Nephron progenitor cell (in vitro differentiated cells): Measurements from ENCODE around the gene ABCB11.
"Not testable (repeated sequence)": the region's sequence is repeated elsewhere in the genome, so short reads cannot be mapped to it uniquely, and the experiment has no call there.

Experiments
- DNase-seq: peaks from one replicate; pipeline ENCODE4 v3.0.0; 2021
- H3K27ac Mint-ChIP-seq: 2 replicates; pipeline ENCODE4 v1.8.0; 2021; ENCODE audit warnings: mild to moderate bottlenecking, moderate library complexity, mixed read lengths
- H3K27me3 Mint-ChIP-seq: 2 replicates; pipeline ENCODE4 v1.8.0; 2021; ENCODE audit warnings: mild to moderate bottlenecking, low read depth, mixed read lengths; ENCODE audit not compliant: poor library complexity
- H3K36me3 Mint-ChIP-seq: 2 replicates; pipeline ENCODE4 v1.8.0; 2021; ENCODE audit warnings: low read depth, mixed read lengths
- H3K4me1 Mint-ChIP-seq: 2 replicates; pipeline ENCODE4 v1.8.0; 2021; ENCODE audit warnings: mixed read lengths
- H3K4me3 Mint-ChIP-seq: 2 replicates; pipeline ENCODE4 v1.8.0; 2021; ENCODE audit warnings: mild to moderate bottlenecking, moderate library complexity, mixed read lengths
- H3K9me3 Mint-ChIP-seq: 2 replicates; pipeline ENCODE4 v1.8.0; 2021; ENCODE audit warnings: mild to moderate bottlenecking, moderate library complexity, mixed read lengths
- TF ChIP-seq, protein P1 (sequence below): fragments of 200-600 bp; sonication (generic); IDR thresholded peaks from 2 replicates; pipeline ENCODE4 v1.5.0; 2021; ENCODE audit warnings: antibody characterized with exemption

The ABCB11 gene

GRCh38 chr2:169065864-169066517 is 34.9 kb upstream of the ABCB11 start:
- DNase-seq, result no peak
- Mint-ChIP-seq H3K9me3 (no peaks in the 10 kb centered on the region), H3K27me3 (peaks cover 3% of the 10 kb centered on the region), H3K4me1 (peaks cover 15% of the 10 kb centered on the region), H3K4me3 (no peak overlapping the region), H3K36me3 (no peaks in the 10 kb centered on the region), H3K27ac (no peak overlapping the region)
- TF ChIP-seq, protein P1, sequence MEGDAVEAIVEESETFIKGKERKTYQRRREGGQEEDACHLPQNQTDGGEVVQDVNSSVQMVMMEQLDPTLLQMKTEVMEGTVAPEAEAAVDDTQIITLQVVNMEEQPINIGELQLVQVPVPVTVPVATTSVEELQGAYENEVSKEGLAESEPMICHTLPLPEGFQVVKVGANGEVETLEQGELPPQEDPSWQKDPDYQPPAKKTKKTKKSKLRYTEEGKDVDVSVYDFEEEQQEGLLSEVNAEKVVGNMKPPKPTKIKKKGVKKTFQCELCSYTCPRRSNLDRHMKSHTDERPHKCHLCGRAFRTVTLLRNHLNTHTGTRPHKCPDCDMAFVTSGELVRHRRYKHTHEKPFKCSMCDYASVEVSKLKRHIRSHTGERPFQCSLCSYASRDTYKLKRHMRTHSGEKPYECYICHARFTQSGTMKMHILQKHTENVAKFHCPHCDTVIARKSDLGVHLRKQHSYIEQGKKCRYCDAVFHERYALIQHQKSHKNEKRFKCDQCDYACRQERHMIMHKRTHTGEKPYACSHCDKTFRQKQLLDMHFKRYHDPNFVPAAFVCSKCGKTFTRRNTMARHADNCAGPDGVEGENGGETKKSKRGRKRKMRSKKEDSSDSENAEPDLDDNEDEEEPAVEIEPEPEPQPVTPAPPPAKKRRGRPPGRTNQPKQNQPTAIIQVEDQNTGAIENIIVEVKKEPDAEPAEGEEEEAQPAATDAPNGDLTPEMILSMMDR, result no peak

- H3K27ac Mint-ChIP-seq, result no peak overlapping the region
- H3K27me3 Mint-ChIP-seq, result peaks cover 3% of the 10 kb centered on the region
- TF ChIP-seq, protein P1, result no peak
- H3K4me3 Mint-ChIP-seq, result no peak overlapping the region
- H3K9me3 Mint-ChIP-seq, result no peaks in the 10 kb centered on the region
- no peak for DNase-seq
- H3K4me1 Mint-ChIP-seq, result peaks cover 15% of the 10 kb centered on the region
- H3K36me3 Mint-ChIP-seq, result no peaks in the 10 kb centered on the region
These were observed 34.3 kb upstream of the ABCB11 start for GRCh38 chr2:169065422-169065821.

- H3K4me1 Mint-ChIP-seq, result peaks cover 15% of the 10 kb centered on the region
- H3K27me3 Mint-ChIP-seq, H3K4me3 Mint-ChIP-seq, H3K9me3 Mint-ChIP-seq, H3K27ac Mint-ChIP-seq, H3K36me3 Mint-ChIP-seq, DNase-seq: not testable (repeated sequence)
These were observed 33.1 kb upstream of the ABCB11 start for GRCh38 chr2:169064199-169064598.

- H3K27me3 Mint-ChIP-seq, DNase-seq, H3K27ac Mint-ChIP-seq, H3K4me3 Mint-ChIP-seq, H3K4me1 Mint-ChIP-seq: not testable (repeated sequence)
- H3K36me3 Mint-ChIP-seq, result peaks cover 10% of the 10 kb centered on the region
- H3K9me3 Mint-ChIP-seq, result peaks cover 54% of the 10 kb centered on the region
These were observed 23.5 kb upstream of the ABCB11 start for GRCh38 chr2:169054575-169054974.

DNA sequence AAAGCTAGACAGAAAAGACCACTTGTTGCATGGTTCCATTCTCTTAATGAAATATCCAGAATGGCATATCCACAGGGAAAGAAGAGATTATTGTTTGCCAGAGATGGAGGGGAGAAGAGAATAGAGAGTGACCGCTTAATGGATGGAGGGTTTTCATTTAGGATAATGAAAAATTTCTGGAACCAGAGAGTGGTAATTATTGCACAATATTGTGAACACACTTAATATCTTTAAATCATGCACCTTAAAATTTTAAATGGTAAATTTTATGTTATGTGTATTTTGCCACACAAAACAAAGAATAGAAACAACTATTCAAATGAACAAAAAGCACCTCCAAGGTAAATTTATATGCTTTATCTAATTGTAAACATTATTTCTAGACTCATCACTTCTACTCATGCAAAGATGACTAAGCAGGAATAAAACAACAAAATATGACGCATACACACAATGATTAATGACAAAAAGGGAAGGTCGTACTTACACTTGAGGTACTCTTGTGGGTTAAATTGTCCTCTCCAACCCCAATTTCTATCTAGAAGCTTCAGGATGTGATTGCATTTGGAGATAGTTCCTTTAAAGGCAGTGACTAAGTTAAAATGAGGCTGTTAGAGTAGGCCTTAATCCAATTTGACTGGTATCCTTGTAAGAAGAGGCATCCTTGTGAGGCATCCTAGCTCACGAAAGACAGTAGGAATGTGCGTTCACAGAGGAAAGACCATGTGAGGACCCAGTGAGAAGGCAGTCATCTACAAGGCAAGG is 19.5 kb upstream of the ABCB11 start:
- Mint-ChIP-seq H3K27me3 (no peaks in the 10 kb centered on the region), H3K36me3 (peaks cover 10% of the 10 kb centered on the region)

DNA sequence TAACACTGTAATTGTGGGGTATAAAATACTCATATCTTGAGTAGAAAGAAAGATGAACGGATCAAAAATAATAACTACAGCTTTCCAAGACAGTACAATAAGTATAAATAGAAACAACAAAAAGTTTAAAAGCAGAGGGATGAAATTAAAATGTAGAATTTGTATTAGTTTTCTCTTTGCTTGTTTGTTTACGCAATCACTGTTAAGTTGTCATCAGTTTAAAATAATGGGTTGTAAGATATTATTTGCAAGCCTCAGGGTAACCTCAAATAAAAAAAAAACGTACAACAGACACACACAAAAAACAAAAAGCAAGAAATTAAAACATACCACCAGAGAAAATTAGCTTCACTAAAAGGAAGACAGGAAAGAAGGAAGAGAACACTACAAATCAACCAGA is 18.0 kb upstream of the ABCB11 start:
- TF ChIP-seq, protein P1, result no peak
- H3K27ac Mint-ChIP-seq, result no peak overlapping the region
- peaks cover 6% of the 10 kb centered on the region for H3K36me3 Mint-ChIP-seq
- H3K27me3 Mint-ChIP-seq, result no peaks in the 10 kb centered on the region
- H3K4me3 Mint-ChIP-seq, result no peak overlapping the region
- H3K4me1 Mint-ChIP-seq, result no peaks in the 10 kb centered on the region
- peaks cover 26% of the 10 kb centered on the region for H3K9me3 Mint-ChIP-seq
- no peak for DNase-seq

More for the DNA sequence above, 19.5 kb upstream of the ABCB11 start:
- Mint-ChIP-seq H3K9me3 (peaks cover 26% of the 10 kb centered on the region), H3K27ac (no peak overlapping the region), H3K4me1 (no peaks in the 10 kb centered on the region), H3K4me3 (no peak overlapping the region)
- TF ChIP-seq, protein P1, result no peak
- no peak for DNase-seq
